Fibroblast of skin of left biceps (primary cell): ENCODE results near the gene PER2.

Experiments
- DNase-seq, 2 experiments: peaks; one replicate each; pipeline ENCODE4 v3.0.0-alpha.2; 2013; ENCODE audit warnings: low read depth in 2 of 2

Gene PER2

GRCh38 chr2:238251331-238251730, 37.1 kb downstream of the PER2 start:
- DNase-seq: no peak

GRCh38 chr2:238250896-238251295, 37.5 kb downstream of the PER2 start:
- no peak for DNase-seq

- DNase-seq: no peak
Measured at GRCh38 chr2:238247841-238248453, 40.5 kb downstream of the PER2 start.

DNA sequence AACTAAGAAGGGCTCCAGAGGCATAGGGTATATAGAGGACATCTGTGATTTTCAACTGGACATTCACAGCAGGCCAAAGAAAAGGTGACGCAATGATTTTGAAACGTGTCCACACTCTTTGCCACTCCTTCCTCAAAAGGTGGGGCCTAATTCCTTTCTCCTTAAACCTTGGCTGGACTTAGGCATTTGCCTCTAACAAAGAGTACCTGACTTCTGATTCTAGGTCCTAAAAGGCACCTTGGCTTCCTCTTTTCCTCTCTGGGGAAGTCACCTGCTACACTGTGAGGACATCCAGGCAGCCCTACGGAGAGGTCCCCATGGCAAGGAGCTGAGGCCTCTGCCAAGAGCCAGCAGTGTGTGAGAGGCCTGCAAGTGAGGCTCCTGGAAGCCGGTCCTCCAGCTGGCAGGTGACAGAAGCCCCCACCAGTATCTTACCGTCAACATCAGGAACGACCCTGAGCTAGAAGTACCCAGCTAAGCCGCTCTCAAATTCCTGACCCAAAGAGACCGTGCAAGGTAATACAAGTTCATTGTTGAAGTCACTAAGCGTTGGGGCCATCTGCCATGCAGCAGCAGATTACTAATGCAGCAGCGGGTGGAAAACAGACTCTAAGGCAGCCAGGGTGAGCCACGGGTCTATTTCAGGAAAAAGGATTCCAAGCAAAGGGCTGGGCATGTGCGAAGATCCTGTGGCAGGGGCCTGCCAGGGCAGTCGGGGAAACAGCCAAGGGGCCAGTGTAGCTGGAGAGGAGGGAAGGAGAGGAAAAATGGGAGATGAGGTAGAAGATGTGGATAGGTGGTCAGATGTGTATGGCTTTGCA, 41.2 kb downstream of the PER2 start:
- no peak for DNase-seq

DNA sequence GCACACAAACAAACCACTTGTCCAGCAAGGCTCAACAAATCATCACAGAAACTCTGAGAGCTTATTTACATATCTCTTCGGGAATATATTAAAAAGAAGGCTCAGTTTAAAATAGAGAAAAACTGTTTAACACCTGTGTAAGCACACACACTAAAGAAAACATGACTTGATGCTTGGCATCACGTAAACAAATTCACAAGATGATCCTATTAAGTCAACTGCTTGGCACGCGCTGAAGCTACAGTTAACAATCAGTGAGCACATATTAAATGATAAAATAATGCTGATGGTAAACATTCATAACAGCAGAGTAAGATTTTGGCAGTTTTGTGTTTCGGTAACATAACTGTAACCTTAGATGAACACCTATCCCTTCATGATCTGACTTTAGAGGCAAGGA, 44.3 kb downstream of the PER2 start:
- no peak for DNase-seq

DNA sequence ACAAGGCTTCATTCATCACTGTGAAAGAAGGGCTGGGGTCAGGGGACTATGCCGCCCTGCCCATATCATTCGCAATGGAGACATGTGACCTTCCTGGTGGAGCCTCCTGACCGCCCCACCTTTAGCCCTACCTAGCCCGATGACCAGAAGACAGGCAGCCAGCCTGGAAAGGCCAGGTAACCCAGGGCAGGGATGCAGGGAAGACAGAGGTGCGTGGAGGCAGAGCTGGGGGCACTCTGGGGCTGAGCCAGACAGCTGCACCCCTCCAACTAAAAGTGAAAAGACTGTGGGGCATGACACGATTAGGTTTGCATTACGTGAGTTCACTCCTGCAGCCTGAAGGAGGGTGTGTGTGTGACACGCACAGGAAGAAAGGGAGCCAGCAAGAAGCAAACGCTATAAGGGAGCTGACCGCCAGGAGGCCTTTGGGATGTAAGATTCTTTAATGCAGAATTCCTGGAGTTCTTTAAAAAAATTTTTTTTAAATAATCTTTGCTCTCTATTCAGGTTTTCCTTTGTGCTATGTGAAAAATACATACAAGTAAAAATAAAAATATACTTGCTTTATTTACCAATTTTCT, 44.8 kb downstream of the PER2 start:
- no peak for DNase-seq

GRCh38 chr2:238242731-238243495, 45.5 kb downstream of the PER2 start:
- DNase-seq: no peak

DNA sequence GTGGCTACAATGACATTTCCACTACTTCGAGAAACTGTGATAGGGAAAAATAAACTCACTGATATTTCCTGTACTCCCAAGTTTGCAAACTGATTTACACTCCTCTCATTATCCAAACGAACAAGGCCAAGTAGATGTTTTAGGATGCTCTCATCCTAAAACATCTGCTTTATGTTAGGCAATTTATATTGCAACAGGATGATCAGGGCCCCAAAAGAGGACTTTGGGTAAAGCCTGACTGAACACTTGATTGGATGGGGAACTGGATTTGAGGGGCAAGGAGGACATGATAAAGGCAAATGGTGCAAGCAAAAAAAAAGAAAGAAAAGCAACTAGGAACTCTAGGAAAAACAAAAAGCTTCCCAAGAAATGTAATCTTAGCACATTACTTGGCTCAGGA, 46.4 kb downstream of the PER2 start:
- DNase-seq: no peak

- DNase-seq: no peak
Measured at GRCh38 chr2:238240757-238241711, 47.4 kb downstream of the PER2 start.

DNA sequence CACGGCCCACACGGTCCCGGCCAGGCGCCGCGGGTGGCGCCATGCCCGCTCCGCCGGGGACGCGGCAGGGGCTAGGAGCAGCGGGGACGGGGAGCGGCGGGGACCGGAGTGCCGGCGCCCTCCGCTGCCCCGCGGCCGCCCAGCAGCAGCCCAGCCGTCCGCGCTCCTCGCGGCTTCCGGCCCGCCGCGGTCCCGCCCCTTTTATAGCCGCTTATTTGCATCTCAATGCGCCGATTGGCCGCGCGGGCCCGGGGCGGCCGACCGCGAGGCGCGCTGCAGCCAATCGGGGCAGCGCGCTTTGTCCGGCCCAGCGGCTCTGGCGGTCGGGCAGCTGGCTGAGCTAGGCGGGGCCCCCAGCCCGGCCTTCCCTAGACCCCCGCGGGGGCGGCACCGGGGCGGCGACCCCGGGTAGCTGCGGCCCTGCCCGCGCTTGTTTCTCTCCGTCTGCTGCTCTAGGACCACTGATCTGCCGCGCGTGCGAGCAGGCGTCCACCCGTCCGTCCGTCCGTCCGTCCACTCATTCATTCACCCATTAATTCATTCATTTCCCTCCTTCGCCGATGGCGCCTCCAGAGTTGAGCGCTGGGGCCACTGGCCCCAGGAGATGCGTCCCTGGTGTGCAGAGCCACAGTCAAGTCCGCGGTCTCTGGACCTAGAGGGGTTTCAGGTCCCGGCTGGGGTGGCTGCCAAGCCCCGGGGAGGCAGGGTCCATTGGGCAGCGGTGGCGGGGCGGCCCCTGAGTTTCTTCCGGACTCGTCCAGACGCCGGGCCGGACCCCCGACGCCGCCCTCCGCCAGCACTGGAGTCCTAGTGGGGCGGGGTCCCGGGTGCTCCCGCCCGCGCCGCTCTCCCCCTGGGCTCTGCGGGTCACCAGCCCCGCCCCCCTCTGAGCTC, 48.3 kb downstream of the PER2 start, which contains the start of gene HES6:
Gene HES6, minus strand, starts transcription at position 176 of the 894 bp plus-strand sequence. Its CDS starts 133 bp downstream, at position 43.
- DNase-seq: peak; percentile 46 to 47

- no peak for DNase-seq
Measured at GRCh38 chr2:238239543-238239862, 48.9 kb downstream of the PER2 start.

- DNase-seq: no peak
Measured at GRCh38 chr2:238238766-238239542, 49.5 kb downstream of the PER2 start.

- no peak for DNase-seq
Measured at GRCh38 chr2:238238311-238238765, 50.1 kb downstream of the PER2 start.

DNA sequence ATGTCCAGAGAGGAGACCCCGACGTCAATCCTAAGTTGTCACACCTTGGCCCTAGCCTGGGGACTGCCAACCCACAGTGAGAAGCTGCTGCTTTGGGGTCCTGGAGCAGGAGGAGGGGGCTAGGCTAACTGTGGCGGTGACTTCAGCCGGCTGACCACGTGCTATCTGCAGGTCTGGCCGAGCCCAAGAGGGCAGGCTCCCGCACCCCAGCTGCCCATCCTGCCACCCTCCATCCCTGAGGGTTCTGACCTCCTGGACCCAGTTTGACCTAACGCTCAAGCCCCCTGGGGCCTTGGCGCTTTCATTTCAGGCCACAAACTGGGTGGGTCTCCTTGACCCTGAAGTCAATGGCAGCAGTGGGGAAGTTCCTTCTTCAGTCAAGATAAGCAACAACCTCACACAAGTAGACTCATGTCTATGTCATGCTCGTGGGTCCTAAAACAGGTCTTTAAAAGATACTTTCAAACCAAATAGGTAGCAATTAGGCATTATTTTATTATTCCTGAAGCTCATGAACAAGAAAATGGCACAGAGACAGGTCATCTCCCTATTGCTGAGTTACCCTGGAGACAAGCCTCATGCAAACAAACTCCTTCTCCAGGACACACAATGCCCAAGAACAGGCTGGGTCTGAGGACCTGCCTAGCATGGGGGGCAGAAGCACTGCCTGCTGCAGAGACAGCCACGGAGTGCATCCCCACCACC, 50.8 kb downstream of the PER2 start:
- no peak for DNase-seq

DNA sequence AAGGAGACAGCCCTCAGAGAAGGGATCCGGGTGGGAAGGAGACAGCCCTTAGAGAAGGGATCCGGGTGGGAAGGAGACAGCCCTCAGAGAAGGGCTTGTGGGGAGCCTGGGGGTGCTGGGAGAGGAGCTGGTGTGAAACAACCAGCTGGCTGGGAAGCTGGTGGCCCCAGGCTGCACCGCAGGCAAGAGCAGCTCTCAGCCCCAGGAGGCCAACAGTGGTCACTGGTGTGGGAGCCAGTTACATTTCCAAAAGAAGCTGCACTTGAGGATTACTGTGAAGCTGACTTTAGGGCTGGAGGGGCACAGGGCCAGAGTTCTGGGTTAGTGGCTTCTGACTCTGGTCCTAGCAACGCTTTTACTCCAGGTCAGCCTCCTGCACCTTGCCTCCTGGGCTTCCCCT, 51.8 kb downstream of the PER2 start:
- DNase-seq: no peak

- no peak for DNase-seq
Measured at GRCh38 chr2:238235856-238236255, 52.6 kb downstream of the PER2 start.

GRCh38 chr2:238235331-238235732, 53.1 kb downstream of the PER2 start:
- no peak for DNase-seq

GRCh38 chr2:238233625-238234024, 54.8 kb downstream of the PER2 start:
- no peak for DNase-seq

DNA sequence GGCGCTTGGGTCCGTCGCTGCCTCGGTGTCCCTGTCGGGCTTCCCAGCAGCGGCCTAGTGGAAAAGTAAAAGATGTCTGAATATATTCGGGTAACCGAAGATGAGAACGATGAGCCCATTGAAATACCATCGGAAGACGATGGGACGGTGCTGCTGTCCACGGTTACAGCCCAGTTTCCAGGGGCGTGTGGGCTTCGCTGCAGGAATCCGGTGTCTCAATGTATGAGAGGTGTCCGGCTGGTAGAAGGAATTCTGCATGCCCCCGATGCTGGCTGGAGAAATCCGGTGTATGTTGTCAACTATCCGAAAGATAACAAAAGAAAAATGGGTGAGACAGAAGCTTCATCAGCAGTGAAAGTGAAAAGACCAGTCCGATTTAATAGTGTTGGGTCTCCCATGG, 56.6 kb downstream of the PER2 start:
- DNase-seq: no peak
